ENCODE results near the gene PDK4. TPM values are rescaled to one million over a fixed set of nuclear protein-coding genes. Genes with fewer than 3 reads are reported as not detected.

The PDK4 gene
- total RNA-seq, 1 donor from 2014 or later: 0.34 TPM

GRCh38 chr7:95622859-95623258 is 26.5 kb upstream of the PDK4 start:
- Mint-ChIP-seq H3K36me3 (ENCODE audit: low read depth, unreplicated experiment) (no peaks in the 10 kb centered on the region), H3K27me3 (ENCODE audit: low read depth, unreplicated experiment) (no peaks in the 10 kb centered on the region)

GRCh38 chr7:95622001-95622549 is 25.8 kb upstream of the PDK4 start:
- no peak overlapping the region for H3K27ac Mint-ChIP-seq (ENCODE audit: unreplicated experiment)
- H3K9ac ChIP-seq (ENCODE audit: low read length): no peak overlapping the region
- H3K36me3 ChIP-seq (ENCODE audit: insufficient read depth, low read length): no peaks in the 10 kb centered on the region
- no peaks in the 10 kb centered on the region for H3K4me1 Mint-ChIP-seq (ENCODE audit: low read depth, unreplicated experiment)
- H2AFZ ChIP-seq (ENCODE audit: low read depth, low read length): no peak overlapping the region
- DNase-seq (ENCODE audit: low read depth) (no peak), FAIRE-seq (no peak)
- H4K20me1 ChIP-seq (ENCODE audit: insufficient read depth, low read length): no peaks in the 10 kb centered on the region
- no peaks in the 10 kb centered on the region for H3K9me3 ChIP-seq (ENCODE audit: insufficient read depth, low read depth, low read length)
- TF ChIP-seq CTCF (IDR thresholded peaks at IDR 0.05; ENCODE audit: insufficient read depth, low read depth, low read length): no peak
- no peaks in the 10 kb centered on the region for H3K27me3 ChIP-seq (ENCODE audit: insufficient read depth, low read length)
- no peaks in the 10 kb centered on the region for H3K4me1 ChIP-seq (ENCODE audit: insufficient read depth, low read length)
- H3K36me3 Mint-ChIP-seq (ENCODE audit: low read depth, unreplicated experiment): no peaks in the 10 kb centered on the region
- H3K9me3 Mint-ChIP-seq (ENCODE audit: unreplicated experiment): no peaks in the 10 kb centered on the region
- H3K79me2 ChIP-seq (ENCODE audit: insufficient read depth, low read length): no peaks in the 10 kb centered on the region
- no peak overlapping the region for H3K4me3 Mint-ChIP-seq (ENCODE audit: unreplicated experiment)
- no peaks in the 10 kb centered on the region for H3K27me3 Mint-ChIP-seq (ENCODE audit: low read depth, unreplicated experiment)
- no peak overlapping the region for H3K27ac ChIP-seq (ENCODE audit: low read depth, low read length)
- no peak overlapping the region for H3K4me3 ChIP-seq (ENCODE audit: insufficient read depth, low read depth, low read length)
- no peak overlapping the region for H3K4me2 ChIP-seq (ENCODE audit: low read length)

More at GRCh38 chr7:95622859-95623258, 26.5 kb upstream of the PDK4 start:
- Mint-ChIP-seq H3K9me3 (ENCODE audit: unreplicated experiment) (no peaks in the 10 kb centered on the region), H3K27ac (ENCODE audit: unreplicated experiment) (no peak overlapping the region), H3K4me1 (ENCODE audit: low read depth, unreplicated experiment) (no peaks in the 10 kb centered on the region), H3K4me3 (ENCODE audit: unreplicated experiment) (no peak overlapping the region)
- Histone ChIP-seq H4K20me1 (ENCODE audit: insufficient read depth, low read length) (no peaks in the 10 kb centered on the region), H3K9me3 (ENCODE audit: insufficient read depth, low read depth, low read length) (no peaks in the 10 kb centered on the region), H3K36me3 (ENCODE audit: insufficient read depth, low read length) (no peaks in the 10 kb centered on the region), H3K9ac (ENCODE audit: low read length) (no peak overlapping the region), H3K79me2 (ENCODE audit: insufficient read depth, low read length) (no peaks in the 10 kb centered on the region), H3K4me1 (ENCODE audit: insufficient read depth, low read length) (no peaks in the 10 kb centered on the region), H3K27ac (ENCODE audit: low read depth, low read length) (no peak overlapping the region), H3K4me2 (ENCODE audit: low read length) (no peak overlapping the region), H3K27me3 (ENCODE audit: insufficient read depth, low read length) (no peaks in the 10 kb centered on the region), H2AFZ (ENCODE audit: low read depth, low read length) (no peak overlapping the region), H3K4me3 (ENCODE audit: insufficient read depth, low read depth, low read length) (no peak overlapping the region)
- no peak for FAIRE-seq
- DNase-seq (ENCODE audit: low read depth): no peak
- no peak for TF ChIP-seq EZH2 (IDR thresholded peaks at IDR 0.05; ENCODE audit: insufficient read depth, low read length)
- no peak for TF ChIP-seq CTCF (IDR thresholded peaks at IDR 0.05; ENCODE audit: insufficient read depth, low read depth, low read length)

- H3K4me1 ChIP-seq (ENCODE audit: insufficient read depth, low read length): no peaks in the 10 kb centered on the region
- H3K79me2 ChIP-seq (ENCODE audit: insufficient read depth, low read length): no peaks in the 10 kb centered on the region
- H3K27ac ChIP-seq (ENCODE audit: low read depth, low read length): no peak overlapping the region
- no peak overlapping the region for H3K4me3 ChIP-seq (ENCODE audit: insufficient read depth, low read depth, low read length)
- H3K9ac ChIP-seq (ENCODE audit: low read length): no peak overlapping the region
- Mint-ChIP-seq H3K9me3 (ENCODE audit: unreplicated experiment) (no peaks in the 10 kb centered on the region), H3K27me3 (ENCODE audit: low read depth, unreplicated experiment) (no peaks in the 10 kb centered on the region), H3K36me3 (ENCODE audit: low read depth, unreplicated experiment) (no peaks in the 10 kb centered on the region), H3K4me1 (ENCODE audit: low read depth, unreplicated experiment) (no peaks in the 10 kb centered on the region), H3K27ac (ENCODE audit: unreplicated experiment) (no peak overlapping the region), H3K4me3 (ENCODE audit: unreplicated experiment) (no peak overlapping the region)
- no peak for TF ChIP-seq EZH2 (IDR thresholded peaks at IDR 0.05; ENCODE audit: insufficient read depth, low read length)
- TF ChIP-seq CTCF (IDR thresholded peaks at IDR 0.05; ENCODE audit: insufficient read depth, low read depth, low read length): no peak
- no peaks in the 10 kb centered on the region for H3K27me3 ChIP-seq (ENCODE audit: insufficient read depth, low read length)
- H2AFZ ChIP-seq (ENCODE audit: low read depth, low read length): no peak overlapping the region
- no peak for FAIRE-seq
- no peak overlapping the region for H3K4me2 ChIP-seq (ENCODE audit: low read length)
- DNase-seq (ENCODE audit: low read depth): no peak
- H3K9me3 ChIP-seq (ENCODE audit: insufficient read depth, low read depth, low read length): no peaks in the 10 kb centered on the region
- H3K36me3 ChIP-seq (ENCODE audit: insufficient read depth, low read length): no peaks in the 10 kb centered on the region
- H4K20me1 ChIP-seq (ENCODE audit: insufficient read depth, low read length): no peaks in the 10 kb centered on the region
These were observed 25.1 kb upstream of the PDK4 start for GRCh38 chr7:95621404-95621803.
